DMS79 treated with DMSO at 0.1 percent for 48 hours (cell line): ENCODE measurements around the gene NAT14.
A peak's percentile ranks its signal among the peaks of the same experiment; 100 is the strongest.
"Not testable (repeated sequence)": the region's sequence is repeated elsewhere in the genome, so short reads cannot be mapped to it uniquely, and the experiment has no call there.

ENCODE experiments used
- DNase-seq: peaks from one replicate; lab custom pipeline; 2025; lab: John Stamatoyannopoulos, UW

Gene NAT14, protein sequence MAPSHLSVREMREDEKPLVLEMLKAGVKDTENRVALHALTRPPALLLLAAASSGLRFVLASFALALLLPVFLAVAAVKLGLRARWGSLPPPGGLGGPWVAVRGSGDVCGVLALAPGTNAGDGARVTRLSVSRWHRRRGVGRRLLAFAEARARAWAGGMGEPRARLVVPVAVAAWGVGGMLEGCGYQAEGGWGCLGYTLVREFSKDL

DNA sequence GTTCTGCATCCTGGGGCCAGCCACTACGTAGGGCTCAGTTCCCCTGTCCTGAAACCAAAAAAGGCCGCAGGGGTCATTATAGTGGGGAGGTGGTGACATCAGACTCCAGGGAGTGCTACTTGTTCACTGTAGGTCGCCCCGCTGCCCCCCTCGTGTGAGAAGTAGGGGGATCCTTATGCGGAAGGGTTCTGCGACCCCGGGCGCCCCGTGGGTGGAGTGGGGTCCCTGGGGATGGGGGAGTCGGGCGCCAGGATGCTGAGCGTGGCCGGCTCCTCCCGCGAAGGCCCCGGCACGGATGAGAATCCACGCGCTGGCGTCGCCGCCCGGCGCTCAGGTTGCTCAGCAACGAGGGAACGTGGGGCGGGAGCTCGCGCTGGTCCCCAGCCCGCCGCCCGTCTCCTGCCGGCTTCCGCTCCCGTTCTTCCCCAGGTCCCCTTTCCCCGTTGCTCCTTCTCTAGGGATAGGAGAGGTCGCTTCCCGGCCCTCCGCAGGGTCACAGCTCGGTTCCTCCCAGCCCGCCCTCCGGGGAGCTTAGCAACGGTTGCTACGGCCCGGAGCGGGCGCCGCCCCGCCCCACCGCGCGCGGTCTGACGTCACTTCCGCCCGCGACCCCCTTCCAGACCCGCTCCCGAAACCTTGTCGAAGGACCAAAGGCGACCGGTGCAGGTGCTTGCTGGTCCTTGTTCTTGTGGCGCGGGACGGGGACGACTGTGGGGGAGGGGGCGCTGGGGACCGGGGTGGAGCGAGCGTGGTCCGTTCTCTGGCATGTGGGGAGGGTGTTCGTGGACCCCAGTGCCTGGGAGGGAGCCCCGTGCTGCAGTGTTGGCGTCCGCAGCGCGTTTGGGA, at the start of gene NAT14:
Gene NAT14 (plus strand): TSS at position 596 of the 846 bp plus-strand sequence. CDS start 521 bp downstream, outside the sequence.
- peak; percentile 55 for DNase-seq

DNA sequence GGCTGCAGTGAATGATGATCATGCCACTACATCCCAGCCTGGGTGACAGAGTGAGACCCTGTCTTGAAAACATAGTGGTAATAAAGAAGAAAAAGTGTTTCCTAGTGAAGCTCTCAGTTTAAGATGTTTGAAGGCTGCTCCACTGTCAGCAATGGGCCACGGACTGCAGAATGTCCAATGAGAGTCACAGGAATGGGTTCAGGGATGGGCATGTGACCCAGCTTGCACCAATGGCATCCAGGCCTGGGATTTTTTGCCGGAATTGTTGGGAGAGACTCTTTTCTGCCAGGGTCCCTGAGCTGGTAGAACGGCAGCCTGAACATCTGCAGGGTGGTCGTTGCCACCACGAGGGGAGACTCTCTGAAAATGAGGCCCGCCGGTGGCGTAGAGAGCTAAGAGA, 48.1 kb upstream of the NAT14 start:
- no peak for DNase-seq

DNA sequence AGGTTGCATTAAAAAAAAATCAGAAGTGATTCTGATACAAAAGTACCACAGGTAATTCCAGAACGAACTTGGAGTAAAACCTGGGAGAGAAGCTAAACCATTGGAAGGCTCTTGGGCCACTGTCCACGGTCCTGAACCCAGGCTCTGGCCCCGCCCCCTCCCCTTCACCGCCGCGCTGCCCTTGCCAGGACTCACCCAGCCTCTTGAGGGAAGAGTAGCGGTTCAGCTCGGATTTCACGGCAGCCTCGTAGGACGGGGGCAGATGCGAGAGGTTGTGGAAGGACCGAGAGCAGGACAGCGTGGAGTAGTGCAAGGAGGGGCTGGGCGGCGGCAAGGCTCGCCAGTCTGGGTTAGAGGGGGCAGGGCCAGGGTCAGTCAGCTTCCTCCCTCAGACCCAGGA, 47.6 kb upstream of the NAT14 start:
- peak; percentile 71 for DNase-seq

DNA sequence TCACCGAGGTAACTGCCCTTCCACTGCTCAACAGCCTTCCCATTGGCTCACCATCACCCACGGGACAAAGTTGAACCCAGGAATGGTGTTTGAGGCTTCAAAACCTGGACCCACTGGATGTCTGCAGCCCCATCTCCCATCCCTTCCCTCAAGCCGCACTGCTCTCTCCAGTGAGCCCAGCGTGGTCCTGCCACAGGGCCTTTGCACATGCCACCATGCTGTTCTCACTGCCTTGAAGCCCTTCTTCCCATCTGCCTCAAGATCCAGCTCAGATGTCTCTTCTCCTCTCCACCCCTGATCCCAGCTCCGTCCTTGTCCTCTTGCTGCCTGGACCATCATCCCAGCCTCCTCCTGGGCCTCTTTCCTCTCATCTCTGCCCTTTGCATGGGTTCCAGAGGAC, 45.9 kb upstream of the NAT14 start:
- no peak for DNase-seq

DNA sequence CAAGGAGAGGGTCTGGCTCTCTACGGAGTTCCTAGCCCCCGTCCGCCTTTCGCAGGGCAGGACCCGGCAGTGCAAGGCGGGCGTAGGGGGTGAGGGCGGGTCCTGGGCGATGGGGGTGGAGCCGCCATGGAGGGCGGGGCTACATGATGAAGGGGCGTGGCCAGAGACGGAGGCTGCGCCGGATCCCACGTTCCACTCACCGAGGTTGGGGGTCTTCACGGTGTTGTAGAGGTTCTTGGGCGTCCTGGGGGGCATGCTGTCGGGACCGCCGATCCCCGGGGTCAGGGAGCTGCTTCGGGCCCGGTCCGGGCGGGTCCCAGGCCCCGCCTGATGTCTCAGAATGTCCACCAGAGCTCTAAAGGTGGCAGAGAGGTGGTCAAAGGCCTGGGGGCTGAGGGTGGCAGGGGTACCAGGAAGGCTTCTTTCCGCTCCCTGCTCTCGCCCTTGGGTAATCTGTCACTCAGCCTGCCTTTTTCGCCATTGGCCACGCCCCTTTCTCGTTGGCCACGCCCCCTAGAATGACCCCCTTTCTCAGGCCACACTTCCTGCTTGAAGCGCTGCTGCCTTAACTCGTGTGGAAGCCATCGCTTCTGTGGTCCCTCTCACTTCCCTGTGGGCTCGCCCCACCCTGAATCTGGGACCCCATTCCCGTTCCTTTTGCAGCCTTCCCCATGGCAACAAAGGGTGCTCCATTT, 44.4 kb upstream of the NAT14 start:
- DNase-seq, result no peak

DNA sequence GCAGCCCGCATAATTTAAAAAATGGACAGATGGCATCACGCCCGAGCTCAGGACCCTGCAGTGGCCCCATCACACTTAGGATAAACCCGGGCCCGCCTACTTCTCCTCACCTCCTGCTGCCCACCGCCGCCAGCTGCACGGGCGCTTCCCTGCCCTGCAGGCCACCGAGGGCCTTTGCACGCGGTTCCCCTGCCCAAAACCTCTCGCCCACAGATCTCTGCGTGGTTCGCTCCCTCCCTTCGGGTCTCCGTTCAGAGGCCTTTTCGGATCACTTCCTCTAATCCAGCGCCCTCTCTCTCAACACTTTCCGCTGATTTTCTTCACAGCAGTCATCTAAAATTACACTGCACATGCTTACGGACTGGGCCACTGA, 43.7 kb upstream of the NAT14 start:
- DNase-seq, result no peak

DNA sequence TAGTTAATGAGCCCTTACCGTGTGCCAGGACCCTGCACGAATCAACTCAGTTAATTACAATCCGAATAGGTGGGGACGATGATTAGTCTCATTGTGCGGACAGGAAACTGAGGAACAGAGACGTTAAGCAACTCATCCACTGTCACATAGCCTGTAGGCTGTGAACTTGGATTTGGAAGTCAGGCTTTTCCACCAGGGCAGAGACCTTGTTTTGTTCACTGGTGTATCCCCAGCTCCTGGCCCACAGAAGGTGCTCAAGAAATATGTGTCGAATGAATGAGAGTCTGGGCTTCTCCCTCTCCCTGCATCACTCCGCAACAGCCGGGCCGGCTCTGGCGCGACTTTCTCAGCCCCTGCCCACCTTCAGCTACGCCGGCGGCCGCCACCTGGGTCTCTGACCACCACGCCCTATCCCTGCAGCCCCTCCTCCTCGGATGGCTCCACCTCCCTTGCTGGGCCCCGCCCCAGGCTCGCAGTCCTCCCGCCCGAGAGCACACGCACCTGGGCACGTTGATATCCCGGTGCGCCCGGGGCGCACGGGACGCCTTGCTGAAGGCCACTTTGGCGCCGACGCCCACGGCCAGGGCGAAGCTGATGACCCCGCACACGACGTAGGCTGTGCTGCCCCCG, 43.2 kb upstream of the NAT14 start:
- peak; percentile 74 for DNase-seq

DNA sequence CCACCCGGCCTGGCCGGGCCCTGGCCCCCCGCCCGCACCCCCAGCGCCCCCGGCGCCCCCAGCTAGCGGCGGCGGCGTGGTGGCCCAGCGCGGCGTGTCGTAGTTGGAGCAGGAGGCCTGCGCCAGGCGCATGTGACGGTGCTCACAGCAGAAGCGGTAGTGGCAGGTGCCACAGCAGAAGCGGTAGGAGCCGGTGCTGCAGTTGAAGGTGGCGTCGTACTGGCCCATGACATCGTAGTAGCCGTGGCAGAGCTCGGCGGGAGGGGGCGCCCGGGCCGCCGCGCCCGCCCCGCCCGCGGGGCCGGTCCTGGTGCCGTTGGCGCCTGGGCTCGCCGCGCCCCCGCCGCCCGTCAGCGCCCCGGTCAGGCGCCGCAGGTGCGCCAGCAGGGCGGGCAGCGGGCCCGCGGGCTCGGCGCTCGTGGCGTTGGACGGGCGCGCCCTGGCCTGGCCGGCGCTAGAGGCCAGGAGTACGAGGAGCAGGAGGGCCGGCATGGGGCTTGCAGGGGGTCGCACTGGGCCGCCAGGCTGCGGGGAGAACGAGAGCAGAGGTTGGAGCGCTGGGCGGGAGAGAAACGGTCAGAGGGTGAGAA, 42.5 kb upstream of the NAT14 start:
- peak; percentile 39 for DNase-seq

DNA sequence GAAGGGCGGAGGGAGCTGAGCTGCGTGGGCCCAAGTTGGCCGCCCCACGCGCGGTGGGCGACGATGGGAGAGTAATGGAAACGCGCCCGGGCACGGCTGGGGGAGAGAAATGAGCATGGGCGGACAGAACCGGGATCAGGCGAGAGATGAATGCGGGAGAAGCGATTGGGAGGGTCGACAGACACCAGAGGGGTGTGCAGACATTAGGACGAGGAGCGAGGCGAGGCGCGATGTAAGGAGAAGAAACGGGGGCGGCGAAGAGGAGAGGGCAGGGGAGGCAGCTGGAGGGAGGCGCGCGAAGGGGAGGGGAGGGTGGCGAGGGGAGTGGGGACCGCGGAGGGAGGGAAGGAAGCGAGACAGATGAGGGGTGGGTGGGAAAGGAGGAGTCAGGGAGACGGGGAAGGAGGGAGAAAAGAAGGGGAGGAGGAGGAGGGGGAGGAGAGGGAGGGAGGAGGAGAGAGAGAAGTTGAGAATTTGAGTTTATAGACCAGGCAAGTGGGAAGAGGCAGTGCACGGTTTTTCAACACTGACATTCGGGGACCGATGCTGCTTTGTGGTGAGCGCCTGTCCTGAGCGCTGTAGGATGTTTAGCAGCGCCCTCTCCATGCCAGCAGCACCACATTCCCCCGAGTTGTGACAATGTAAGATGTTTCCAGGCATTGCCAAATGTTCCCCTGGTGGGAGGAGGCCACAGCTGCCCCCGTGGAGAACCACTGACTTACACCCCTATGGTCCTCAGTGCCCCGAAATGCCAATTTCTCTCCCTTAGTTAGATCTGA, 41.8 kb upstream of the NAT14 start, which contains the start of gene SHISA7:
Gene SHISA7 (minus strand): TSS at position 256 of the 779 bp plus-strand sequence. CDS start 437 bp downstream, outside the sequence.
- peak; percentile 75 for DNase-seq

DNA sequence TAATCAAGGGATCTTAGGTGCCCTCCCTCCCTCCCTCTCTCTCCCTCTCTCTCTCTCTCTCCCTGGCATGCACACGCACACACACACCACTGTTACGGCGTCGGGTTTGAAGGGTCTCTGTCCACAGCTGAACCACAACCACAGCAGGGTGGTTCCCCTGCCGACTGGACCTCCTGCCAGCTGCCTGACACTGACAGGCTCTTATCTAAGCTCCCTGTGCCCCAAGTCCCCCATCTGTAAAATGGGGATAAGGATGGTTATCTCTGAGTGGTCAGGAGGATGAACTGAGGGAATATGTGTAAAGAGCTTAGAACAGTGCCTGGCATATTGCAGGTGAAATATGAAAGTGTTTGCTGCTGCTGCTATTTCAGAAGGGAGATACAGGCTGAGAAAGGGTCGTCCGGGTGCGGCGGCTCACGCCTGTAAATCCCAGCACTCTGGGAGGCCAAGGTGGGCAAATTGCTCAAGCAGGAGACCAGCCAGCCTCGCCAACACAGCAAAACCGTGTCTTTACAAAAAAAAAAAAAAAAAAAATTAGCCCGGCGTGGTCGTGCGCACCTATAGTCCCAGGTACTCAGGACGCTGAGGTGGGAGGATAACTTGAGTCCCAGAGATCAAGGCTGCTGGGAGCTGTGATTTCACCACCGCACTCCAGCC, 41.0 kb upstream of the NAT14 start:
- no peak for DNase-seq

DNA sequence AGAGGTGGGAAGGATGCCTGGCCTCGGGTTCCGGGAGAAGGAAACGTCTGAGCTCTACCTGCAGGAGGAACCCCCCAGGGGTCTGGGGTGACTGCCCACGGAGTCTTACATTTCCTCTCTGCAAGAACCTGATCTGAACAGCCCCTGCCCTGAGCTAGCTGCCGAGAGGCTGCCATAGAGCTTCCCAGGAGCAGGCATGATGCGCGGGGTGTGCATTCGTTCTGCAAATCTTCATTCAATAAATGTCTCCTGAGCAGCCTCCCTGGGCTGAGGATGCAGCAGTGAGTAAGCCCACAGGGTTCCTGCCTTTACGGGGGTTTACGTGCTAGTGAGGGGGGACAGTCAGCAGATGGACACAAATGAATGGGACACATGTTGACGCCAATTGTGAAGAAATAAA, 40.3 kb upstream of the NAT14 start:
- DNase-seq, result no peak

DNA sequence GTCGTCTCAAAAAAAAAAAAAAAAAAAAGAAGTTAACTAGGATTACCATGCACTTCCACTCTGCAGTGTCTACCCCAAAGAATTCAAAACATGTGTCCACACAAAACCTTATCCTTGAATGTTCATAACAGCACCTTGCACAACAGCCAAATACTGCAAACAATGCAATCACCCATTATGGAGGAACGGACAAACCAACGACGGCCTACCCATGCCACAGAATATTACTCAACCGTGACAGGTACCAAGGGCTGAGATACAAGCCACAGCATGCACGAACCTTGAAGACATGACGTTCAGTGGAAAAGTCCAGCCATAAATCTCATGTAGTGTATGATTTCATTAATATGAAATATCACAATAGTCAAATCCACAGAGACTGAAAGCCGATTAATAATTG, 38.9 kb upstream of the NAT14 start:
- peak; percentile 66 for DNase-seq

DNA sequence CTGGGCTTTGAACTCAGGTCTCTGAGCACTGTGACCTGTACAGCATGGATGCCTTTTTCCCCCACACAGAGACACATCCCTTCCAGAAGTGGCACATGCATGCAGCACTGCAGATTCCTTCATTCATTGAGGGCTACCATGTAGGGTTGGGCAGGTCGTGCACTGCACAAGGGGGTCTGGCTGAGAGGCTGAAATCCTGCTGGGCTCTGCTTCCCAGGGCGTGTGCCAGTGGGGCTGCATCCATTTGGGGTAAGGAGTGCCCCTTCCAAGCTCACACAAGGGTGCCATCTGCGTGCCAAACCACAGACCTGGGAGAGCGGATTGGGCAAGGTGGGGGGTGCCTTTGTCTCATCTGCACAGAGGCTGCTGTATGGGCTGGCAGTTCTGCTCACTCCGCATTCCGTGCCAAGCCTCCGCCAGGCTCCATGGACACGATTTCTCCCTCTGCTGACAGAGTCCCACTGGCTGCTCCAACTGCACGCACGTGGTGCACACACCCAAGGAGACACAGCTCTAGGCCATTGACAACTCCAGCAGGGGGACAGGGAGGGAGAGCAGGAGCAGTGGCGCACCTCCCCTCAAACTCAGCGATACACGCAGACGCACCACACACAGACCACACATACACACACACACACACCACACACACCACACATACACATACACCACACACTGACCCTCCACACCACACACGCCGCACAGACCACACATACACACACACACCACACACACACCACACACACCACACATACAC, 37.4 kb upstream of the NAT14 start:
- DNase-seq, result peak; percentile 86

DNA sequence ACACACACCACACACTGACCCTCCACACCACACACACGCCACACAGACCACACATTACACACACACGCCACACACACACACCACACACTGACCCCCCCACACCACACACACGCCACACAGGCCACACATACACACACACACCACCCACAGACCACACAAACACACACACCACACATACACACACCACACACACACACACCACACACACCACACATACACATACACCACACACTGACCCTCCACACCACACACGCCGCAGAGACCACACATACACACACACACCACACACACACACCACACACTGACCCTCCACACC, 36.9 kb upstream of the NAT14 start:
- DNase-seq, result not testable (repeated sequence)

DNA sequence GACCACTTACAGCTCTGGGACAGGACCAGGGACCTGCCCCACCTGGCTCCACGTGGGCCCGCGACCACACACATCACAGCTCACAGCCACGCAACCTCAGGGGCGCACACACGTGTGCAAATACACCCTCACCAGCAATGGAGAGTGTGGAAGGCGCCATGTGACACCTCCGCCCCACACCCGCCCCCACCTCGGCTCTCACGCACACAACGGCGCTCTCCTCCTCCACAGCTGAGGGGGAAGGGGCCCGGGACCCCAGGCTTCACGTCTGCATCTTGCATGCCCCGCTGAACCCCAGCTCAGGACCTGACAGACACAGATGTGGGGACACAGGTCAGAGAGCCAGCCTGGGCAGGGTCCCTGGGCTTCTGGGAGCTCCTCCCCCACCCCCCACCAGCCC, 35.5 kb upstream of the NAT14 start:
- no peak for DNase-seq

DNA sequence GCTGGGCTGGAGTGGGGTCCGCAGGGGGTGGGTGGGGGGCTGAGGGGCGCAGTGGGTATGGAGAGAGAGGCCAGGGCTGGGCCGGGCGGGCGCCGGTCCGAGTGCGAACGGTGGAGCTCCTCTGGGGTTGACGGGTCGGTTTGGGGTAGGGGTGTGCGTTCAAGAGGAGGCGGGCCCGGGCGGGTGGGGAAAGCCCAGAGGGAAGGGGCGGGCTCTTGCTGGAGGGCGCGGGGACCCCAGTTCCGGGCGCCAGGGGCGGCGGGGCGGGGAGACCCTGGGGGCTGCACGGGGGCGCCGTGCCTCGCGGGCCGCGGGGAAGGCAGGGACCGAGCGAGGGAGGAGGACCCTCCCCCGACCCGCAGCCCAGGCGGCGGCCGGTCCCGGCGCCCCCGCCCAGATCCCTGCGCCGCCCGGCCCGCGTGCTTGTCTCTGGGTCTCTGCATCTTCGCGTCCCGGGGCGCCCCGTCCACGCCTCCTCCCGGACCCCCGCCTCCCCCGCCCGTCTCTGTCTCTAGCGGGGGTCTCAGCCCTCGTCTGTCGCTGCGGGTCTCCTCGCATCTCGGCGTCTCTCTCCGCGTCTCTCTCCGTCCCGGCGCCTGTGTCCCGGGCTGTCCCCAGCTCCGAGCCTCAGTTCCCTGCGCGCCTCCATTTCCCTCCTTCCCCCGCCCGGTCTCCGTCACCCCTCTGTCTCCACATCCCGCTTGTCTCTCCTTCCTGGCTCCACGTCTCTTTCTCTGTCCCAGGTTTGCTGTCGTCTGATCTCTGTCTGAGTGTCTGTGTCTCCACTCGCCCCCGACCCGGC, 33.6 kb upstream of the NAT14 start:
- no peak for DNase-seq

DNA sequence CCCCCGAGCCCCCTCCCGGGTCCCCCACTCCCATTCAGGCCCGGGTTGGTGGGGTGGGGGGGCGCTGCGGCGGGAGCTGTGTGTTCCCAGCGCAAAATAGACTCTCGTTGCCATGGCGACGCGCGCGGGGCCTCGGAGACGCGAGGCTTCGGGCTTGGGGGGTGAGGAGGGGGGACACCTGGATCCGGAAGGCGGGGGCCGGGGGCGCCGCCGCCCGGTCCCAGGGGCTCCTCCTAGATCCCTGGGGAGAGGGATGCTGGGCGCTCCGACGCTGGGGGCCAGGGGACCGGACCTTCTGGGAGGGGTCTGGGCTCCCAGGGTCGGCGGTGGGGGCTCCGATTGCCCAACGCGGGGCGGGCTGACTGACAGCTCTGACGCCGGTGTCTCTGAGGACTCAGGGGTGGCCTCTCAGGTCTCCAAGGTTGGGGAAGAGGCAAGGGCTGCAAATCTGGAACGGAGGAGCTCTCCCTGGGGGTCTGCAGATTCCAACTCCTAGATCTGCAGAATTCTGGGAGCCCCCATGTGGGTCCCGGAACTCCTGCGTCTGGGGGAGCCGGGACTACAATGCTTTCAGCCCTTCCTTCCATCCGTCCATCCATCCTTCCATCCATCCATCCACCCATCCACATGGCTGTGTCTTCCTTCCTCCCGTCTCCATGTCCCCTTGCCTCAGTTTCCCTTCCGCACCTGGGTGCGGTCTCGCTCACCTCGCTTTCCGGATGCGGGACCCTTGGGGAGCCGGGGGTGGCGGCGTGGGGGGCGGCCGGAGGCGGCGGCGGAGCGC, 32.8 kb upstream of the NAT14 start:
- no peak for DNase-seq

DNA sequence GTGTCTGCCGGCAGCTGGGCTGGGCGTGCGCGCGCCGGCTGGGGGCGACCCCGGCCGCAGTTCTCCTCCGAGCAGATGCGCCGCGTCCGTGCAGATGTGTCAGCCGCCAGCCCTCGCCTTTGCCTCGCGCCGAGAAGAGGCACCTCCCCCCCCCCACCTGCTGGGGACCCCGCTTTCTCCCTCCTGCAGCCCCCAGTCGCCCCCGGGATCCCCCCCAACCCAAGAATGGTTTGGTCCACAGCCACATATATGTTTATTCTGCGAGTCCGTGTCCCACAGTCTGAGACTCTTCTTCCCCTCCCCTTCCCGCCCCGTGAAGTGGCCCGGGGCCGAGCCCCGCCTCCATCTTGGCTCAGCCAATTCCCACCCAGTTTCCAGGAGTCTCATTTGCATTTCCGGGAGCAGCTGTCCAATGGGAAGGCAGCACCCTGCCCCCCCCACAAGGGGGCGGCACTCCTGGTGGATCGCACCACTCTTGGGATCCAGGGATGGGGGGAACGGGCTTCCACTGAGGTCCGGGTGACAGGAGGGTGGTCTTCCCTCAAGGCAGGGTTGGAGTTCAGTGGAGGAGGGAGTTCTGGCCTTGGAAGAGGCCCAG, 32.1 kb upstream of the NAT14 start:
- DNase-seq, result peak; percentile 76
